Activated naive CD4-positive, alpha-beta T cell treated with anti-CD3 and anti-CD28 coated beads, Interleukin-2, amount 50 U/mL, for 16 hours (primary cell): ENCODE results near the gene COQ10A.

ENCODE experiments used
- DNase-seq: peaks from one replicate; pipeline ENCODE4 v3.0.0-alpha.2; 2020

The COQ10A gene

DNA sequence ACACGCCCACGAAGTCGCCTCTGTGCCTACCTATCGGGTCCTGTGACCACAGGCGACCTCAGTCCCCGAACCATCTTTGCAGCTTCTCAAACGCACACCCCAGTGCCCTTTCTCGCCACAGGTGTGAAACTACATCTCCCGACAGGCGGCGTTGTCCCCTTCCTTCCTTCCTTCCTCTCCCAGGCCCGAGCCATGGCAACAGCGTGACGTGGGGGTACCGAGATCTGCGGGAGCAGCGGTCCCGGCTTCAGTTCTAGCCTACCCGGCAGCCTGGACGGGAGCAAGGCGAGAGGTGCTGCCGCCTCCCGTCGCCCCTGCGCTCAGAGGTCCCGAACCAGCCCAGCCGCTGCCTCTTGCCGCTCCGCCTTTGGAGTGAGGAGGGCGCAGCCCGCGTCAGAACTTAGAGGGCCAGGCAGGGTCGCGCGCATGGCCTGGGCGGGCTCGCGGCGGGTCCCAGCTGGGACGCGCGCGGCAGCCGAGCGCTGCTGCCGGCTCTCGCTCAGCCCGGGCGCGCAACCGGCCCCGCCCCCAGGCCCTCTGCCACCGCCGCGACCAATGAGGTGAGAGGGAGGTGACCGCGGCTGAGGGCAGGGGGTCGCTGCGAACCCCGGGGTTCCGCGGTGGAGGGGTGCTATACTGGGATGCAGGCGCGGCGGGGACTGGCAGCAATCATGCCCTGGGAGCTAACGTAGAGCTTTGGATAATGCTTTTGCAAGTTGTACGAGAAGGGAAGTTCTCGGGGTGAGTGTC lies at the start of gene COQ10A:
Gene COQ10A, plus strand, starts transcription at position 250 of the 750 bp plus-strand sequence. Its CDS starts 177 bp downstream, at position 427.
- DNase-seq = peak; percentile 85

- no peak for DNase-seq
Observed at GRCh38 chr12:56219840-56220239, 46.9 kb upstream of the COQ10A start.

- no peak for DNase-seq
Observed at GRCh38 chr12:56220611-56221231, 46.0 kb upstream of the COQ10A start.

DNA sequence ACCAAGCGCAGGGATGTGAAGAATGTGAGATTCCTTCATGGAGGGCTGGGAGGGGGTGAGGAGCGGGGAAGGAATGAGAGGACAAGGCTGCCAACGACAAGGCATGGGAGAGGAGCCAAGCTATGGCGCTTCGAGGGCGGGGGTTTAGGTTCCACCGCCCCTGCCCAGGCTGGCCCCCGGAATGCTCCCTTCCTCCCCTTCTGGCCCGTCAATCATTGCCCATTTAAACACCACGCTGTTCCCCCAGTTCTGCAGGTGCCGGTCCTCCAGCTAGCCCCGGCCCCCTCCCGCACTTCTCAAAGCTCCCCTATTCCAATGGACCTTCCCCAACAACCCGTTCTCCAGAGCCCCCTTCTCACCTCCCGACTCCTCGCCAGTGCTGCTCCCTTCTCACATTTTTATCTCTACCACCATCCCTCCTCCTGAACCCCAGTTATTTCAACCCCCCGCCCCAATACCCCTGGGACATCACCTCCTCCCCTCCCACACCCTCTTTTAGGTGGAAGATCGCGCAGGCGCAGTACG lies 45.4 kb upstream of the COQ10A start:
- DNase-seq = no peak

- peak; percentile 91 for DNase-seq
Observed at GRCh38 chr12:56221757-56222530, 44.8 kb upstream of the COQ10A start, which contains the start of gene RNF41. TSS of gene RNF41 (minus strand) at chr12:56221922. CDS start at chr12:56214047, 7,875 bp downstream.

- DNase-seq = no peak
Observed at GRCh38 chr12:56222531-56222895, 44.2 kb upstream of the COQ10A start.

- DNase-seq = no peak
Observed at GRCh38 chr12:56223571-56224101, 43.1 kb upstream of the COQ10A start.

- DNase-seq = peak; percentile 94
Observed at GRCh38 chr12:56224102-56224701, 42.5 kb upstream of the COQ10A start, which contains the start of gene NABP2. TSS of gene NABP2 (plus strand) at chr12:56224342. CDS start at chr12:56224857, 515 bp downstream.

- no peak for DNase-seq
Observed at GRCh38 chr12:56224954-56225353, 41.8 kb upstream of the COQ10A start.

GRCh38 chr12:56229082-56229481 lies 37.7 kb upstream of the COQ10A start:
- DNase-seq = no peak

- DNase-seq = no peak
Observed at GRCh38 chr12:56229916-56230431, 36.8 kb upstream of the COQ10A start, which contains the start of gene SLC39A5. TSS of gene SLC39A5 (plus strand) at chr12:56230051. CDS start at chr12:56231275, 1,224 bp downstream.

GRCh38 chr12:56230432-56231183 lies 36.1 kb upstream of the COQ10A start:
- DNase-seq = no peak

DNA sequence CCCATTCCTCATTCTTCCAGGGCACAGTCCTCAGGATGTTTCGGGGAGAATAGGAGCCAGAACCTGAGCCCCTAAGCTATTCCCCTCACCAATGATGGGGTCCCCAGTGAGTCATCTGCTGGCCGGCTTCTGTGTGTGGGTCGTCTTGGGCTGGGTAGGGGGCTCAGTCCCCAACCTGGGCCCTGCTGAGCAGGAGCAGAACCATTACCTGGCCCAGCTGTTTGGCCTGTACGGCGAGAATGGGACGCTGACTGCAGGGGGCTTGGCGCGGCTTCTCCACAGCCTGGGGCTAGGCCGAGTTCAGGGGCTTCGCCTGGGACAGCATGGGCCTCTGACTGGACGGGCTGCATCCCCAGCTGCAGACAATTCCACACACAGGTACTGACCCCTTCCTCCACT lies 35.6 kb upstream of the COQ10A start:
- DNase-seq = no peak

- DNase-seq = no peak
Observed at GRCh38 chr12:56234746-56235436, 31.9 kb upstream of the COQ10A start.

DNA sequence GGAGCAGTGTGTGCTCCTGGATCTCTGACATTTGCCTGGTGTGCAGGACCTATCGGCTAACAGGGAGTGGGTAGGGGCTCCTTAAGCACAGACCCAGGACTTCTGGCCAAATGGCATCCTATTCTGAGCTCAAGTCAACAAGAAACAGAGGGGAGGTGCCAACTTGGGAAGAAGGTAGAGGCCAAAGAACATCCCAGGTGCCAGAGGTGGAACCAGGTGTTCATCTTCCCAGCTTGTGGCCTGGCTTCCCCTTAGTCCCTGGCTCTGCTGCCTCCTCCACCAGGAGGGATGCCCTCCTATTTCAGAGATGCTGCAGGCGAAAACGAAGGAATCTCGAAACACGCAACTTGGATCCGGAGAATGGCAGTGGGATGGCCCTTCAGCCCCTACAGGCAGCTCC lies 30.7 kb upstream of the COQ10A start:
- no peak for DNase-seq

DNA sequence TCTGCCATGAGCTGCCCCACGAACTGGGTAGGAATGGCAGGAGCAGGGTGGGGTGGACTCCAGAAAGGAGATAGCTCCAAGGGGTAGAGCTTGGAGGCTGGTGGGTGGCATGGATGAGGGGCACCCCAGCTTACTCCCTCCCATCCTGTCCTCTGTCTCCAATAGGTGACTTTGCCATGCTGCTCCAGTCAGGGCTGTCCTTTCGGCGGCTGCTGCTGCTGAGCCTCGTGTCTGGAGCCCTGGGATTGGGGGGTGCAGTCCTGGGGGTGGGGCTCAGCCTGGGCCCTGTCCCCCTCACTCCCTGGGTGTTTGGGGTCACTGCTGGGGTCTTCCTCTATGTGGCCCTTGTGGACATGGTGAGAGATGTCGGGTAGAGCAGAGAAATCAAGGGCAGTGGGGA lies 29.8 kb upstream of the COQ10A start:
- no peak for DNase-seq

- DNase-seq = no peak
Observed at GRCh38 chr12:56237552-56237951, 29.2 kb upstream of the COQ10A start.

DNA sequence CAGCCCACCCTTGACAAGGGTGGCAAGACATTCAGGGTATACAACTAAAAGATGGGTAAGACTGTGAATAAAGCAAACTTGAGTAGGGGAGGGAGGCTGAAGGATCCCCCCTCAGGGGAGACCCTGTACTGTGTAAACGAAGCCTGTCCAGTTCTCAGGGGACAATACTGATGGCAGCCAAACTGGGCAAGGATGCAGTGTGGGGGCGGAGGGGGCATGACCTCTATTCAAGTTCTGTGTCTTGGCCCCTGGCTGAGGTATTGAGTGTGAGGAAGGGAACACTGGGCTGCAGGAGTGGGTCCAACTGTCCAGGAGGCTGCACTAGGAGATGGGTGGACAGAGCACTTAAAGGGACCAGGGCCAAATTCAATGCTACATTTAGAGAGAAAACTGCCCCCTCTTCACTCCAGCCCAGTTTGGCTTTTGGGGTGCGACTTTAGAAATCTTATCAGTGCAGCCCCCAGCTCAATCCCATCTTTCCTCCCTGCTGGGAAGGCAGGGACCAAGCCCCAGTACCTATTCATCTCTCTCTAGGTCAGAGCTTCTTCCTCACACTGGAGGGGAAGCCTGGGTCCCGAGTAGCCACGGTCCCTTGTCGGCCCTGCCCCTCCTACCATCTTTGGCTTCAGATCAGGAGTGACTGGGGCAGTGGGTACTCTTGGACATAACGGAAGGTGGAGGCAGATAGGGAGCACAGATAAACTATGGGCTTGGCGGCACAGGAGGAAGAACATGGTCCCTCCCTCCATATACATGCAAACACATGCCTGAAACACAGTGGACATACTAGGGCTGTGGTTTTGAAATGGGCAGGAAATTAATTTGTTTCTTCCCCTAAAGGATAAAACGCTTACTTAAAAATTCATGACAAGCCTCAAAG lies 25.1 kb upstream of the COQ10A start:
- DNase-seq = no peak

DNA sequence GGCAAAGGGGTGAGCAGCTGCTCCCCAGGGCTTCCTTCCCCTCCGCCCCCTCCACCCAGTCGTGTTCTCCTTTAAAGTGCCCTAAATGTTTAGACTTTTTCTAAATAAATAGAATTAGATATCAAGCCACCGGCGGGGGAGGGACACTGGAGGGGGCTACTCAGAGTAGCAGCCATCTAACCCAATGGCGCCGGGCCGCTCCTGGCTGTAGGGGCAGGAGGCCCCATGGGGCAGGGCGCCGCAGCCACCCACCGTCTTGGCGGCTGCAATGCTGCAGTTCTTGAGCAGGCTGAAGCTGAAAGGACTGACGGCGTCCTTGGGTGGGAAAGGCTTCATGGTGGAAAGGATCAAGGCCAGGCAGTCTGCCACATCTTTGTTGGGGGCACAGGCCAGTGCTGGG lies 23.8 kb upstream of the COQ10A start:
- DNase-seq = no peak

- no peak for DNase-seq
Observed at GRCh38 chr12:56243731-56244181, 23.0 kb upstream of the COQ10A start.
